Measurements from ENCODE around the gene BMPER. TPM values are rescaled to one million over a fixed set of nuclear protein-coding genes. Genes with fewer than 3 reads are reported as not detected.

The BMPER gene
- total and polyA plus RNA-seq, 2 of the 8 experiments (the other 6 are each of a cell fraction or from before 2014, with no cell fraction given): 0.33 to 0.69 TPM

GRCh38 chr7:33968591-33968990 lies 63.3 kb downstream of the BMPER start (continued):
- no peak for TF ChIP-seq PHF8 (conservative IDR thresholded peaks at IDR 0.05; ENCODE audit: low read depth, low read length)
- no peak for TF ChIP-seq SIN3A (conservative IDR thresholded peaks at IDR 0.05 in 1 of 2, IDR thresholded peaks at IDR 0.05 in 1 of 2; ENCODE audit: low read depth in 1 of 2, low read length in 2 of 2)
- TF ChIP-seq BRCA1 (IDR thresholded peaks at IDR 0.05; ENCODE audit: low read depth, low read length): no peak

Data from H1 (cell line).